Measurements from ENCODE around the gene ARPC5L. TPM values are rescaled to one million over a fixed set of nuclear protein-coding genes. Genes with fewer than 3 reads are reported as not detected.

The ARPC5L gene
- total and polyA plus RNA-seq, 2 of the 8 experiments (the other 6 are each of a cell fraction or from before 2014, with no cell fraction given) = 34.1 to 50.6 TPM

GRCh38 chr9:124886866-124887492 lies 25.0 kb downstream of the ARPC5L start (continued):
- TF ChIP-seq TBP (IDR thresholded peaks at IDR 0.05; ENCODE audit: low read depth, low read length) (no peak), EGR1 (IDR thresholded peaks at IDR 0.05; ENCODE audit: borderline replicate concordance, low read depth, low read length) (no peak), KDM1A (IDR thresholded peaks at IDR 0.05; ENCODE audit: borderline replicate concordance, low read length) (no peak), CBX5 (IDR thresholded peaks at IDR 0.05; ENCODE audit: low read depth, low read length) (no peak), SIRT6 (IDR thresholded peaks at IDR 0.05; ENCODE audit: low read length) (no peak), E2F6 (IDR thresholded peaks at IDR 0.05) (no peak), POU5F1 (IDR thresholded peaks at IDR 0.05; ENCODE audit: low read depth, low read length) (no peak), TEAD4 (IDR thresholded peaks at IDR 0.05; ENCODE audit: low read depth, low read length) (no peak), ATF2 (IDR thresholded peaks at IDR 0.05; ENCODE audit: low read length) (no peak), NRF1 (IDR thresholded peaks at IDR 0.05; ENCODE audit: low read depth, low read length) (no peak)

Data from H1 (cell line).